Neural crest cell (in vitro differentiated cells): Measurements from ENCODE around the gene RFESD. TPM values are rescaled to one million over a fixed set of nuclear protein-coding genes. Genes with fewer than 3 reads are reported as not detected.
A peak's percentile ranks its signal among the peaks of the same experiment; 100 is the strongest.

Experiments
- DNase-seq: peaks from one replicate; pipeline ENCODE4 v3.0.0; 2021; ENCODE audit warnings: low read depth, mixed read lengths, low spot score
- H3K27ac Mint-ChIP-seq: one replicate; pipeline ENCODE4 v1.8.0; 2021; ENCODE audit warnings: mild to moderate bottlenecking, mixed read lengths; ENCODE audit not compliant: unreplicated experiment
- H3K27me3 Mint-ChIP-seq: 2 replicates; pipeline ENCODE4 v1.8.0; 2021; ENCODE audit warnings: low read depth, mild to moderate bottlenecking, mixed read lengths
- H3K36me3 Mint-ChIP-seq: 2 replicates; pipeline ENCODE4 v1.8.0; 2021; ENCODE audit warnings: low read depth, mild to moderate bottlenecking, mixed read lengths
- H3K4me1 Mint-ChIP-seq: 2 replicates; pipeline ENCODE4 v1.8.0; 2021; ENCODE audit warnings: mixed read lengths
- H3K4me3 Mint-ChIP-seq: one replicate; pipeline ENCODE4 v1.8.0; 2021; ENCODE audit warnings: mild to moderate bottlenecking, mixed read lengths
- H3K9me3 Mint-ChIP-seq: 2 replicates; pipeline ENCODE4 v1.8.0; 2021; ENCODE audit warnings: mixed read lengths
- total RNA-seq: library from RNA; stranded (reverse); gene quantifications from 2 replicates; pipeline ENCODE4 v1.2.1, GENCODE V29; 2021
- TF ChIP-seq, protein P1 (sequence below): fragments of 200-600 bp; sonication (generic); conservative IDR thresholded peaks from 2 replicates; pipeline ENCODE4 v1.5.0; 2021; ENCODE audit warnings: antibody characterized with exemption, mild to moderate bottlenecking

RFESD gene
- total RNA-seq, 1 donor from 2014 or later, result 3.1 TPM

- no peak overlapping the region for H3K27ac Mint-ChIP-seq
- peaks cover 13% of the 10 kb centered on the region for H3K4me1 Mint-ChIP-seq
- TF ChIP-seq, protein P1, sequence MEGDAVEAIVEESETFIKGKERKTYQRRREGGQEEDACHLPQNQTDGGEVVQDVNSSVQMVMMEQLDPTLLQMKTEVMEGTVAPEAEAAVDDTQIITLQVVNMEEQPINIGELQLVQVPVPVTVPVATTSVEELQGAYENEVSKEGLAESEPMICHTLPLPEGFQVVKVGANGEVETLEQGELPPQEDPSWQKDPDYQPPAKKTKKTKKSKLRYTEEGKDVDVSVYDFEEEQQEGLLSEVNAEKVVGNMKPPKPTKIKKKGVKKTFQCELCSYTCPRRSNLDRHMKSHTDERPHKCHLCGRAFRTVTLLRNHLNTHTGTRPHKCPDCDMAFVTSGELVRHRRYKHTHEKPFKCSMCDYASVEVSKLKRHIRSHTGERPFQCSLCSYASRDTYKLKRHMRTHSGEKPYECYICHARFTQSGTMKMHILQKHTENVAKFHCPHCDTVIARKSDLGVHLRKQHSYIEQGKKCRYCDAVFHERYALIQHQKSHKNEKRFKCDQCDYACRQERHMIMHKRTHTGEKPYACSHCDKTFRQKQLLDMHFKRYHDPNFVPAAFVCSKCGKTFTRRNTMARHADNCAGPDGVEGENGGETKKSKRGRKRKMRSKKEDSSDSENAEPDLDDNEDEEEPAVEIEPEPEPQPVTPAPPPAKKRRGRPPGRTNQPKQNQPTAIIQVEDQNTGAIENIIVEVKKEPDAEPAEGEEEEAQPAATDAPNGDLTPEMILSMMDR, result no peak
- peaks cover 56% of the 10 kb centered on the region for H3K27me3 Mint-ChIP-seq
- peak overlapping the region; percentile 78 for H3K4me3 Mint-ChIP-seq
- H3K9me3 Mint-ChIP-seq, result no peaks in the 10 kb centered on the region
- no peak for DNase-seq
- peaks cover 2% of the 10 kb centered on the region for H3K36me3 Mint-ChIP-seq
Measured at GRCh38 chr5:95619096-95619495, 27.5 kb upstream of the RFESD start.

DNA sequence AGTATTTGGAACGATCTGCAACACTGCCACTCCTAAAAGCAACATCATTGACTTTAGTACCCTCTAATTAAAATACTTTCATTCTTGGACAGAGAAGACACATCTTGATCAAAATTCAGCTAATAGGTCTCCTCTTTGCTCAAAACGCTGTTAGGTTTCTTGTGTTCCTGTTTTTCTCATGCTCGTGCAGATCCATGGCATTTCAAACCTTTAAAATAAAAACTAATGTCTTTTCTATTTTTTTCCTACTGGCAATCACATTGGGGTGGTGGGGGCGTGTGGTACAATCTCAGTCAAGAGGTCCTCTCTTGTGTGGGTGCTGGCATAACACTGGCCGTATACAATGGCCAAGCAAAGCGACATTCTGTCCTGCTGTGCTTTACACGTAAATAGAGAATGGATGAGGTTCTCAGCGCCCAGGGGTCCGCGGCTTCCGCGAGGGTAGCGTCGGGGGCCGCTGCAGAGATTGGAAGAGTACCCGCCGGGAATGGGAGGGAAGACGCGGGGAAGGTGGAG lies 27.0 kb upstream of the RFESD start:
- Mint-ChIP-seq H3K27ac (no peak overlapping the region), H3K27me3 (peaks cover 60% of the 10 kb centered on the region), H3K9me3 (no peaks in the 10 kb centered on the region), H3K4me3 (peak overlapping the region; percentile 78), H3K4me1 (peaks cover 13% of the 10 kb centered on the region), H3K36me3 (peaks cover 2% of the 10 kb centered on the region)
- DNase-seq, result no peak
- TF ChIP-seq, protein P1, result no peak

DNA sequence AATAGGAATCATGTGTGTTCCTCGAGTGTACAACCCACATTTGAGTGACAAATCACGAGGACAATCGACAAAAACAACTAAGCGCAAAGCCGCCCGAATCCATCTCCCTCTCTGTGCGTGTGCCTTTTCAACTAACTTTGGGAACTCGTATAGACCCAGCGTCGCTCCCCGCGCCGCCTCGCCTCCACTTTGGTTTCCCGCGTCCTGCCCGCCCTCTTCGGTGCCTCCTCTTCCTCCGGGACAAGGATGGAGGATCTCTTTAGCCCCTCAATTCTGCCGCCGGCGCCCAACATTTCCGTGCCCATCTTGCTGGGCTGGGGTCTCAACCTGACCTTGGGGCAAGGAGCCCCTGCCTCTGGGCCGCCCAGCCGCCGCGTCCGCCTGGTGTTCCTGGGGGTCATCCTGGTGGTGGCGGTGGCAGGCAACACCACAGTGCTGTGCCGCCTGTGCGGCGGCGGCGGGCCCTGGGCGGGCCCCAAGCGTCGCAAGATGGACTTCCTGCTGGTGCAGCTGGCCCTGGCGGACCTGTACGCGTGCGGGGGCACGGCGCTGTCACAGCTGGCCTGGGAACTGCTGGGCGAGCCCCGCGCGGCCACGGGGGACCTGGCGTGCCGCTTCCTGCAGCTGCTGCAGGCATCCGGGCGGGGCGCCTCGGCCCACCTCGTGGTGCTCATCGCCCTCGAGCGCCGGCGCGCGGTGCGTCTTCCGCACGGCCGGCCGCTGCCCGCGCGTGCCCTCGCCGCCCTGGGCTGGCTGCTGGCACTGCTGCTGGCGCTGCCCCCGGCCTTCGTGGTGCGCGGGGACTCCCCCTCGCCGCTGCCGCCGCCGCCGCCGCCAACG lies 26.3 kb upstream of the RFESD start, which contains the start of gene GPR150:
TSS of gene GPR150 (plus strand) at position 58 of the 840 bp plus-strand sequence. CDS start at position 247, 189 bp downstream.
- TF ChIP-seq, protein P1, result peak; percentile 34
- Mint-ChIP-seq H3K4me3 (peak within 1 kb of the TSS; percentile 78), H3K27ac (no peak within 1 kb of the TSS), H3K9me3 (no peaks in the 10 kb centered on the region), H3K27me3 (peaks cover 60% of the 10 kb centered on the region), H3K36me3 (peaks cover 2% of the 10 kb centered on the region), H3K4me1 (peaks cover 13% of the 10 kb centered on the region)
- peak; percentile 40 for DNase-seq

GRCh38 chr5:95620870-95621838 lies 25.4 kb upstream of the RFESD start:
- Mint-ChIP-seq H3K27ac (no peak overlapping the region), H3K4me3 (peak overlapping the region; percentile 86), H3K36me3 (peaks cover 2% of the 10 kb centered on the region), H3K27me3 (peaks cover 63% of the 10 kb centered on the region), H3K4me1 (peaks cover 13% of the 10 kb centered on the region), H3K9me3 (no peaks in the 10 kb centered on the region)
- TF ChIP-seq, protein P1, result no peak
- peak; percentile 41 for DNase-seq
